Measurements from ENCODE around the gene ADPRS. TPM values are rescaled to one million over a fixed set of nuclear protein-coding genes. Genes with fewer than 3 reads are reported as not detected.

ADPRS gene
- total RNA-seq, 1 experiment from 2014 or later: 83.0 TPM

- ATAC-seq: no peak
- no peak overlapping the region for H2AFZ ChIP-seq (ENCODE audit: low read length)
- no peak for DNase-seq
- H3K79me2 ChIP-seq (ENCODE audit: low read length): no peaks in the 10 kb centered on the region
- no peaks in the 10 kb centered on the region for H3K9me3 ChIP-seq (ENCODE audit: low read length)
- ChIA-PET CTCF (no interaction called here), POLR2A (ENCODE audit: unreplicated experiment) (no interaction called here)
- no peaks in the 10 kb centered on the region for H3K36me3 ChIP-seq (ENCODE audit: low read depth, low read length)
- H4K20me1 ChIP-seq (ENCODE audit: low read length): no peaks in the 10 kb centered on the region
- intact Hi-C loops (cut with micrococcal nuclease): no loop called here
- no peak overlapping the region for H3K27ac ChIP-seq (ENCODE audit: low read length)
- BruUV-seq (replicated peaks): no TSS peak
- H3K4me2 ChIP-seq (ENCODE audit: low read length): no peak overlapping the region
- no peaks in the 10 kb centered on the region for H3K9me2 ChIP-seq (replicated peaks; ENCODE audit: low read length)
- TF ChIP-seq CTCF (conservative IDR thresholded peaks at IDR 0.05; ENCODE audit: low read depth, low read length) (no peak), EZH2phosphoT487 (IDR thresholded peaks at IDR 0.05; ENCODE audit: borderline replicate concordance, low read length) (no peak), EZH2 (IDR thresholded peaks at IDR 0.05; ENCODE audit: low read length, unreplicated experiment) (no peak)
- H3F3A ChIP-seq (ENCODE audit: low read length, unreplicated experiment): no peaks in the 10 kb centered on the region
- no peak overlapping the region for H3K4me3 ChIP-seq (ENCODE audit: low read length)
- no peak overlapping the region for H3K9ac ChIP-seq (ENCODE audit: low read length)
- no peaks in the 10 kb centered on the region for H3K4me1 ChIP-seq (ENCODE audit: insufficient read depth, low read length)
- no peaks in the 10 kb centered on the region for H3K27me3 ChIP-seq (ENCODE audit: low read length)
These were observed 27.2 kb downstream of the ADPRS start for GRCh38 chr1:36115931-36116330.

- Histone ChIP-seq H2AFZ (ENCODE audit: low read length) (no peak overlapping the region), H3F3A (ENCODE audit: low read length, unreplicated experiment) (no peaks in the 10 kb centered on the region), H3K27ac (ENCODE audit: low read length) (no peak overlapping the region), H3K4me1 (ENCODE audit: insufficient read depth, low read length) (no peaks in the 10 kb centered on the region), H4K20me1 (ENCODE audit: low read length) (no peaks in the 10 kb centered on the region), H3K27me3 (ENCODE audit: low read length) (no peaks in the 10 kb centered on the region), H3K9me3 (ENCODE audit: low read length) (no peaks in the 10 kb centered on the region), H3K9me2 (replicated peaks; ENCODE audit: low read length) (no peaks in the 10 kb centered on the region), H3K79me2 (ENCODE audit: low read length) (no peaks in the 10 kb centered on the region), H3K4me3 (ENCODE audit: low read length) (no peak overlapping the region), H3K4me2 (ENCODE audit: low read length) (no peak overlapping the region), H3K36me3 (ENCODE audit: low read depth, low read length) (no peaks in the 10 kb centered on the region), H3K9ac (ENCODE audit: low read length) (no peak overlapping the region)
- DNase-seq: no peak
- CTCF ChIA-PET: no interaction called here
- no TSS peak for BruUV-seq (replicated peaks)
- no peak for ATAC-seq
- TF ChIP-seq EZH2phosphoT487 (IDR thresholded peaks at IDR 0.05; ENCODE audit: borderline replicate concordance, low read length) (no peak), EZH2 (IDR thresholded peaks at IDR 0.05; ENCODE audit: low read length, unreplicated experiment) (no peak)
- POLR2A ChIA-PET (ENCODE audit: unreplicated experiment): no interaction called here
- intact Hi-C loops (cut with micrococcal nuclease): no loop called here
These were observed 28.2 kb downstream of the ADPRS start for GRCh38 chr1:36116901-36117300.

DNA sequence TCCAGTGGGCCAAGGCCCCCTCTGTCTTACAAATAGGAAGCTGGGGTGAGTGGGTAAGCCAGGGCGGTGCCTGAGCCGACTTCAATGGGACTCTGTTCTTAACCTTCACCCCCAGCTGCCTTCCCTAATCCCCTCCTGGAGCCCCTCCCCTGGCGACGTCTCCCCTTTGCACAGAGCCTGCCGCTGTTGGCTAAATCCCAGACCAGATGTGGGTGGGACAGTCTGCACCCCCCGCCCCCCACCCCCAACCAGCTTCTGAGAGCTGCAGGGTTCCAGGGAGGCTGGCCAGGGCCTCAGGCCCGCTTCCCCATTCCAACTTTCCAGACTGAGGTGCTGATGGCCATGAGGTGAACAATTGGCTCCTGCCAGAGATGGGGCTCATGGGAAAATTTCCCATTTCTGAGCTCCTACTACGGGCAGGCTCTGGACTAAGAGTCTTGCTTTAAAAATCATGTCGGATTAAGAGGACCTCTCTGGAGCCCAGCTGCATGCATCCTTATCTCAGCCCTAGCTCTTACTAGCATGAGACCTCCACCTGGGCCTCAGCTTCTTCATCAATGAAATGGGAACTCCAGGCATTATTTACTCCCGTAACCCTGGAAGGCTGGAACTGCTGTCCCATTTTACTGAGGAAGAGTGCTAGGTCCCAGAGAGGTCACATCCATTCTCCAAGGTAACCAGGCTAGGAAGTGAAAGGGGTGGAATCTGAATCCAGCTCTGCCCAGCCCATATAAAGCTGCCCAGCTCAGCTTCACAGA lies 29.9 kb downstream of the ADPRS start:
- CTCF ChIA-PET: interaction anchor here (0.6 kb wide), 1 partner anchor 186 kb away, joined by 3 read pairs; no protein-coding TSS in a partner anchor
- no peaks in the 10 kb centered on the region for H3K79me2 ChIP-seq (ENCODE audit: low read length)

More for the DNA sequence above, 29.9 kb downstream of the ADPRS start:
- DNase-seq (no peak), ATAC-seq (no peak)
- Histone ChIP-seq H3K9me3 (ENCODE audit: low read length) (no peaks in the 10 kb centered on the region), H3K27me3 (ENCODE audit: low read length) (no peaks in the 10 kb centered on the region), H3K4me1 (ENCODE audit: insufficient read depth, low read length) (no peaks in the 10 kb centered on the region), H3K9ac (ENCODE audit: low read length) (no peak overlapping the region), H3K4me2 (ENCODE audit: low read length) (no peak overlapping the region), H3F3A (ENCODE audit: low read length, unreplicated experiment) (no peaks in the 10 kb centered on the region), H3K36me3 (ENCODE audit: low read depth, low read length) (no peaks in the 10 kb centered on the region), H3K27ac (ENCODE audit: low read length) (no peak overlapping the region), H2AFZ (ENCODE audit: low read length) (no peak overlapping the region), H3K4me3 (ENCODE audit: low read length) (no peak overlapping the region), H4K20me1 (ENCODE audit: low read length) (no peaks in the 10 kb centered on the region), H3K9me2 (replicated peaks; ENCODE audit: low read length) (no peaks in the 10 kb centered on the region)
- BruUV-seq (replicated peaks): no TSS peak
- POLR2A ChIA-PET (ENCODE audit: unreplicated experiment): no interaction called here
- TF ChIP-seq EZH2phosphoT487 (IDR thresholded peaks at IDR 0.05; ENCODE audit: borderline replicate concordance, low read length) (no peak), EZH2 (IDR thresholded peaks at IDR 0.05; ENCODE audit: low read length, unreplicated experiment) (no peak), CTCF (conservative IDR thresholded peaks at IDR 0.05; ENCODE audit: low read depth, low read length) (no peak)
- intact Hi-C loops (cut with micrococcal nuclease): no loop called here

Data from PC-3 (cell line).